Neural progenitor cell (in vitro differentiated cells): ENCODE results near the gene FNDC11. TPM values are rescaled to one million over a fixed set of nuclear protein-coding genes. Genes with fewer than 3 reads are reported as not detected.

Experiments
- DNase-seq: peaks from one replicate; pipeline ENCODE4 v3.0.0-alpha.2; 2016; ENCODE audit warnings: low spot score
- H2AFZ ChIP-seq: fragments of 200-600 bp; sonication (generic); replicated peaks from 2 replicates; pipeline ENCODE4 v1.6.1; 2016; ENCODE audit warnings: antibody characterized with exemption
- H3F3A ChIP-seq: fragments of 200-600 bp; sonication (generic); 2 replicates; pipeline ENCODE4 v1.6.1; 2016; ENCODE audit warnings: antibody characterized with exemption, low read depth
- H3K27ac ChIP-seq: fragments of 200-600 bp; sonication (generic); 2 replicates; pipeline ENCODE4 v1.5.1; 2016; ENCODE audit warnings: mild to moderate bottlenecking
- H3K27me3 ChIP-seq: fragments of 200-600 bp; sonication (generic); 2 replicates; pipeline ENCODE4 v1.6.1; 2016; ENCODE audit warnings: mild to moderate bottlenecking, moderate library complexity
- H3K36me3 ChIP-seq: fragments of 200-600 bp; sonication (generic); 2 replicates; pipeline ENCODE4 v1.5.1; 2016
- H3K4me1 ChIP-seq: fragments of 200-600 bp; sonication (generic); 2 replicates; pipeline ENCODE4 v1.6.1; 2016; ENCODE audit warnings: mixed run types
- H3K4me2 ChIP-seq: fragments of 200-600 bp; sonication (generic); 2 replicates; pipeline ENCODE4 v1.6.1; 2016
- H3K4me3 ChIP-seq: fragments of 200-600 bp; sonication (generic); 2 replicates; pipeline ENCODE4 v1.5.1; 2016
- H3K79me2 ChIP-seq: fragments of 200-600 bp; sonication (generic); 2 replicates; pipeline ENCODE4 v1.6.1; 2016; ENCODE audit warnings: low read depth
- H3K9ac ChIP-seq: fragments of 200-600 bp; sonication (generic); 2 replicates; pipeline ENCODE4 v1.6.1; 2016
- H3K9me3 ChIP-seq: fragments of 200-600 bp; sonication (generic); 2 replicates; pipeline ENCODE4 v1.5.1; 2016; ENCODE audit warnings: low read depth
- H4K20me1 ChIP-seq: fragments of 200-600 bp; sonication (generic); 2 replicates; pipeline ENCODE4 v1.6.1; 2016; ENCODE audit warnings: low read depth
- H3K27ac Mint-ChIP-seq: 3 replicates; pipeline ENCODE4 v1.8.0; 2021; ENCODE audit warnings: mixed read lengths
- H3K27me3 Mint-ChIP-seq: 2 replicates; pipeline ENCODE4 v1.8.0; 2022; ENCODE audit warnings: low read depth, mild to moderate bottlenecking, inconsistent platforms, moderate library complexity, mixed read lengths; ENCODE audit not compliant: insufficient read depth
- H3K36me3 Mint-ChIP-seq: 3 replicates; pipeline ENCODE4 v1.8.0; 2021; ENCODE audit warnings: mixed read lengths
- H3K4me1 Mint-ChIP-seq: 3 replicates; pipeline ENCODE4 v1.8.0; 2021; ENCODE audit warnings: mixed read lengths
- H3K4me3 Mint-ChIP-seq: 3 replicates; pipeline ENCODE4 v1.8.0; 2021; ENCODE audit warnings: mild to moderate bottlenecking, moderate library complexity, mixed read lengths
- H3K9me3 Mint-ChIP-seq: 3 replicates; pipeline ENCODE4 v1.8.0; 2020; ENCODE audit warnings: mixed read lengths
- EZH2 ChIP-seq: fragments of 200-600 bp; sonication (generic); IDR thresholded peaks from 2 replicates; pipeline ENCODE4 v1.6.1; 2017; ENCODE audit warnings: antibody characterized with exemption, mild to moderate bottlenecking, moderate library complexity
- EZH2phosphoT487 ChIP-seq: fragments of 200-600 bp; sonication (generic); IDR thresholded peaks from 2 replicates; pipeline ENCODE4 v1.6.1; 2017; ENCODE audit warnings: antibody characterized with exemption
- total RNA-seq: library from RNA; depleted of rRNA; stranded (reverse); fragments of >200 nt; gene quantifications from 2 replicates; pipeline ENCODE4 v1.2.3, GENCODE V29; 2015; ENCODE audit warnings: low replicate concordance
- TF ChIP-seq, protein P1 (sequence below): fragments of 200-600 bp; sonication (generic); IDR thresholded peaks from 2 replicates; pipeline ENCODE4 v1.5.1; 2017; ENCODE audit warnings: antibody characterized with exemption, mild to moderate bottlenecking

Gene FNDC11
- total RNA-seq, 1 donor from 2014 or later, result 0.39 TPM

DNA sequence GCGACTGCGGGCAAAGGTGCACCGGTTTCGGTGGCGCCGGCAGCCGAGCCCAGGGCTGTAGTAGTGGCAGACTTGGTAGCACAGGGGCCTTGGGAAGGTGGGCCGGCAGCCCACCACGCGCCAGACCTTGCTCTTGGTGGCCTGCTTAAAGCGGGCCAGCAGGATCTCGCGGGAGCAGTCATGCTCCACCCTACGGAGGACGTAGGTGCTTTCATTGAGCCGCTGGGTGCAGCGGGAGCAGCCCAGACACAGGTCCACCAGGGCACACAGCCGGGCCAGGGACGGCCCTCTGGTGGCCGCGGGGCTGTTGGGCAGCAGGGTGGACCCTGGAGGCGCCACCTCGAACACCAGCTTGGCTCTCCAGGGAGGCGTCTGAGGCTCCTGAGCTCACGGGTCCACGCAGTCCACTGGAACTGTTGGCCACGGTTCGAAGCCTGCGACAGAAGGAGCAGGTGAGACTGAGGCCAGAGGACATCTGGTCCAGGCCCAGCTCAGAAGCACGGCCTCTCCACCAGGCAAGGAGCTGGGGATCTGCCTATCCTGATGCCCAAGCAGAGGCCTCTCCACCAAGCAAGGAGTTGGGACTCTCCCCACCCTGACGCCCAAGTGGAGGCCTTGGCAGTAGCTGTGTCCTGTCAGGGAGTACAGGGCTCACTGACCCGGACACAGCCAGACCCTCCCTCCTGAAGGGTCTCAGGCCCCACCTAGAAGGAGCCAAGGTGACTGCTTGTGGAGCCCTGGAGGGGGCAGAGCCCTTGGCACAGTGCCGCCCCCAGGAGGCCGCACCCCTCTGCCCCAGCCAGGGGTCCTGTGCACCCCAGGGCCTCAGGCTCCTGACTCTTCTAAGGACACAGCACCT lies 19.1 kb downstream of the FNDC11 start:
- peaks cover 6% of the 10 kb centered on the region for H3K4me1 Mint-ChIP-seq
- Histone ChIP-seq H3K79me2 (no peaks in the 10 kb centered on the region), H3K9me3 (no peaks in the 10 kb centered on the region), H2AFZ (no peak overlapping the region), H3K36me3 (no peaks in the 10 kb centered on the region), H3K9ac (peak overlapping the region; percentile 68), H3K27me3 (peaks cover 9% of the 10 kb centered on the region), H3K4me2 (peak overlapping the region; percentile 99), H4K20me1 (no peaks in the 10 kb centered on the region), H3K4me3 (peak overlapping the region; percentile 73), H3K4me1 (no peaks in the 10 kb centered on the region), H3F3A (peaks cover 7% of the 10 kb centered on the region), H3K27ac (no peak overlapping the region)
- H3K9me3 Mint-ChIP-seq, result no peaks in the 10 kb centered on the region
- H3K27me3 Mint-ChIP-seq, result peaks cover 10% of the 10 kb centered on the region
- no peak overlapping the region for H3K27ac Mint-ChIP-seq
- H3K36me3 Mint-ChIP-seq, result no peaks in the 10 kb centered on the region
- DNase-seq, result peak; percentile 45
- TF ChIP-seq, protein P1, sequence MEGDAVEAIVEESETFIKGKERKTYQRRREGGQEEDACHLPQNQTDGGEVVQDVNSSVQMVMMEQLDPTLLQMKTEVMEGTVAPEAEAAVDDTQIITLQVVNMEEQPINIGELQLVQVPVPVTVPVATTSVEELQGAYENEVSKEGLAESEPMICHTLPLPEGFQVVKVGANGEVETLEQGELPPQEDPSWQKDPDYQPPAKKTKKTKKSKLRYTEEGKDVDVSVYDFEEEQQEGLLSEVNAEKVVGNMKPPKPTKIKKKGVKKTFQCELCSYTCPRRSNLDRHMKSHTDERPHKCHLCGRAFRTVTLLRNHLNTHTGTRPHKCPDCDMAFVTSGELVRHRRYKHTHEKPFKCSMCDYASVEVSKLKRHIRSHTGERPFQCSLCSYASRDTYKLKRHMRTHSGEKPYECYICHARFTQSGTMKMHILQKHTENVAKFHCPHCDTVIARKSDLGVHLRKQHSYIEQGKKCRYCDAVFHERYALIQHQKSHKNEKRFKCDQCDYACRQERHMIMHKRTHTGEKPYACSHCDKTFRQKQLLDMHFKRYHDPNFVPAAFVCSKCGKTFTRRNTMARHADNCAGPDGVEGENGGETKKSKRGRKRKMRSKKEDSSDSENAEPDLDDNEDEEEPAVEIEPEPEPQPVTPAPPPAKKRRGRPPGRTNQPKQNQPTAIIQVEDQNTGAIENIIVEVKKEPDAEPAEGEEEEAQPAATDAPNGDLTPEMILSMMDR, result peak; percentile 24
- TF ChIP-seq EZH2phosphoT487, result no peak
- peak overlapping the region; percentile 83 for H3K4me3 Mint-ChIP-seq

DNA sequence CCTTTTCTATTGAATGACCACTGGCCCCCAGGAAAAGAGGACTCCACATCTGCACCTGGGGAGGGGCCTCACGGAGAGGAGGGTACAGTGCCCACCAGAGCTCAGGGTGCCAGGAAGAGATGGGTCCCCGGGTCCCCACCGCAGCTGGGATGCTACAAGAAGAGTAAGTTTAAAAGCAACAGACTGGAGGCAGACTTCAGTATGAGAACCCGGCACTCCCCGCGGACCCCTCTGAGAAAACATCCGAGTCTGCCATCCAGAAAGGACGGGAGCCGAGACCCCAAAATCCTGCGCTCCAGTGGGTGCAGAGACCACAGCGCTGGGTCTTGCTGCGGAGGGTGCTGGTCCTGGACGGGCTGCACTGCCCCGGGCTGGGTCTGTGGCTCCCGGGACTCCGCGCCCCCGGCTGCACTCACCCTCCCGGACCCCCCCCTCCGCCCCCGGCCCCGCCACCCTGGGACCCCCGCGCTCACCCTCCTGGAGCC lies 19.7 kb downstream of the FNDC11 start:
- H3K4me1 Mint-ChIP-seq, result peaks cover 6% of the 10 kb centered on the region
- H3K9me3 Mint-ChIP-seq, result no peaks in the 10 kb centered on the region
- no peak for DNase-seq
- no peaks in the 10 kb centered on the region for H3K36me3 Mint-ChIP-seq
- peaks cover 10% of the 10 kb centered on the region for H3K27me3 Mint-ChIP-seq
- TF ChIP-seq, protein P1, result no peak
- TF ChIP-seq EZH2 (no peak), EZH2phosphoT487 (no peak)
- H3K4me3 Mint-ChIP-seq, result peak overlapping the region; percentile 83
- H2AFZ ChIP-seq, result no peak overlapping the region
- H3K4me1 ChIP-seq, result no peaks in the 10 kb centered on the region
- H4K20me1 ChIP-seq, result no peaks in the 10 kb centered on the region
- no peak overlapping the region for H3K27ac Mint-ChIP-seq
- H3F3A ChIP-seq, result peaks cover 7% of the 10 kb centered on the region
- H3K9me3 ChIP-seq, result no peaks in the 10 kb centered on the region
- H3K9ac ChIP-seq, result peak overlapping the region; percentile 68
- H3K27ac ChIP-seq, result no peak overlapping the region
- H3K4me2 ChIP-seq, result peak overlapping the region; percentile 99
- H3K36me3 ChIP-seq, result no peaks in the 10 kb centered on the region
- H3K79me2 ChIP-seq, result no peaks in the 10 kb centered on the region
- peak overlapping the region; percentile 73 for H3K4me3 ChIP-seq
- peaks cover 9% of the 10 kb centered on the region for H3K27me3 ChIP-seq

DNA sequence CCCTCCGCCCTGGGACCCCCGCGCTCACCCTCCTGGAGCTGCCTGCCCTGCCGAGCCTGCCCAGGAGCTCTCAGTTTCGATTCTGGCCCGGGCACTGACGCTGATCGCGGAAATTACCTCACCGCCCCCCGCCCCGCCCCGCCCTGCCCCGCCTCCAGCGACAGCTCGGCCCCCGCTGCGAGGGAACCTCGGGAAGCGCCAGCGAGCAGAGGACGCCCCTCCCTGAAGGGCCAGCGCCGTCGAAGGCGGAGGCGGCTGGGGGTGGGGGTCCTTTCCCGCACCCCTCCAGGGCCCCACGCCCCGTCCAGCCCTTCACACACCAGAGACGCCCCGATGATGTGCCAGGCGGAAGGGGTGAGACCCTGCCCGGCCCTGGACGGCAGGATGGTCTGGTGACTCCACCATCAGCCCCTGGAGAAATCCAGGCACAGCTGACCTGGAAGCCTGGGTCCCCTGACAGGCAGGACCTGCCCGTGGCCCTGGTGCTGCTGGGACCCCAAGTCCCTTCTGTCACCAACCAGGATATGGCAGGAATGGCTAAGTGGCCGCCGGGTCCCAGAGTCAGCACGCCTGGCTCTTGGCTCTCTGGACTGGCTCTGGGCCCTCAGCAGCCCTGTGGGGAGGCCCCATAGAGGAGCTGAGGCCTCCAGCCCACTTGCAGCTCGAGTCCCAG lies 20.3 kb downstream of the FNDC11 start, which contains the start of gene HELZ2:
Gene HELZ2, minus strand, starts transcription at position 84 of the 673 bp plus-strand sequence. CDS start 1,854 bp downstream, outside the sequence.
- Histone ChIP-seq H4K20me1 (no peaks in the 10 kb centered on the region), H3K79me2 (no peaks in the 10 kb centered on the region), H3K4me3 (peak within 1 kb of the TSS; percentile 73), H2AFZ (peak within 1 kb of the TSS; percentile 48), H3F3A (peaks cover 7% of the 10 kb centered on the region), H3K36me3 (no peaks in the 10 kb centered on the region), H3K27me3 (peaks cover 9% of the 10 kb centered on the region), H3K4me2 (peak within 1 kb of the TSS; percentile 99), H3K9me3 (no peaks in the 10 kb centered on the region), H3K4me1 (no peaks in the 10 kb centered on the region), H3K9ac (peak within 1 kb of the TSS; percentile 68), H3K27ac (no peak within 1 kb of the TSS)
- H3K27ac Mint-ChIP-seq, result no peak within 1 kb of the TSS
- peaks cover 7% of the 10 kb centered on the region for H3K27me3 Mint-ChIP-seq
- H3K4me1 Mint-ChIP-seq, result peaks cover 8% of the 10 kb centered on the region
- TF ChIP-seq EZH2 (no peak), EZH2phosphoT487 (no peak)
- TF ChIP-seq, protein P1, result no peak
- peak within 1 kb of the TSS; percentile 83 for H3K4me3 Mint-ChIP-seq
- H3K9me3 Mint-ChIP-seq, result no peaks in the 10 kb centered on the region
- H3K36me3 Mint-ChIP-seq, result no peaks in the 10 kb centered on the region
- peak; percentile 84 for DNase-seq
